ENCODE data around the gene MUSTN1. TPM values are rescaled to one million over a fixed set of nuclear protein-coding genes. Genes with fewer than 3 reads are reported as not detected.

Gene MUSTN1
- total RNA-seq, 1 donor from 2014 or later: not detected

DNA sequence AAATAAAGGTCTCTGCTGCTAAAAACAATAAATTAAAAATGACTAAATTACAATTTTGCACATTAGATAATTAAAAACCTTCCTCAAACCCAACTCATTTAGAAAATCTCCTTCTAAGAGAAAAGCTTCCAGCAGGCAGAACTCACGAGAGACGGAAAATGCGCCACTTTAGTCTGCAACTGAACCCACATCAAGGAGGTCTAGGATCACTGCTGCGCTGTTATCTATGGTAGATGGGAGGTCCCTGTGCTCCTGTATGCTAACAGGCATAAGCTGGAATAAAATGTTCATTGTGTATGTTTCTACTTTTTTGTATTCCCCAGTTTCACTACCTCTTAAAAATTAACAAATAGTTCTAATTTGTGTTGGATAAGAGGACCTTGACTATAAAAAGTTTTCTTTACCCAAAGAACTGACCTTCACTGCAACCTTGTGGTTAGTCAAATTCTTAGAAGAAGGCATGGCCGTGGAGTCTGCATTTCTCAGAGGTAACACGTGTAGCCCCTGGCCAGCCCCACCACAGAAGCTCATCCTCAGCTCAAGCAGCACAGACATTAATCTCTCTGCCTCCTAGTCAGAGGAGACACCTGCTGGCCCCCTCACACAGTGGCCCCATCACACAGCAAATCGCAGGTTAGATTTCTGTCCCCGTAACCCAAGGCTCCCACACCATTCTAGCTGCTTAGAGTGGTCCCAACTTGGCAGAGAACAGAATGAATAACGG is 40.2 kb upstream of the MUSTN1 start:
- Histone ChIP-seq H3K4me3 (ENCODE audit: insufficient read depth, low read depth, low read length) (no peak overlapping the region), H3K9me3 (ENCODE audit: insufficient read depth, low read depth, low read length) (no peaks in the 10 kb centered on the region), H3K9ac (ENCODE audit: low read length) (no peak overlapping the region), H4K20me1 (ENCODE audit: insufficient read depth, low read length) (peaks cover 41% of the 10 kb centered on the region), H3K27ac (ENCODE audit: low read depth, low read length) (no peak overlapping the region), H3K4me2 (ENCODE audit: low read length) (no peak overlapping the region), H3K36me3 (ENCODE audit: insufficient read depth, low read length) (no peaks in the 10 kb centered on the region), H3K79me2 (ENCODE audit: insufficient read depth, low read length) (peaks cover 10% of the 10 kb centered on the region), H3K4me1 (ENCODE audit: insufficient read depth, low read length) (no peaks in the 10 kb centered on the region), H2AFZ (ENCODE audit: low read depth, low read length) (no peak overlapping the region), H3K27me3 (ENCODE audit: insufficient read depth, low read length) (no peaks in the 10 kb centered on the region)
- DNase-seq (ENCODE audit: low read depth) (no peak), FAIRE-seq (no peak)
- H3K4me3 Mint-ChIP-seq (ENCODE audit: unreplicated experiment): no peak overlapping the region
- peaks cover 6% of the 10 kb centered on the region for H3K4me1 Mint-ChIP-seq (ENCODE audit: low read depth, unreplicated experiment)
- no peaks in the 10 kb centered on the region for H3K27me3 Mint-ChIP-seq (ENCODE audit: low read depth, unreplicated experiment)
- no peak overlapping the region for H3K27ac Mint-ChIP-seq (ENCODE audit: unreplicated experiment)
- H3K36me3 Mint-ChIP-seq (ENCODE audit: low read depth, unreplicated experiment): peaks cover 9% of the 10 kb centered on the region
- no peaks in the 10 kb centered on the region for H3K9me3 Mint-ChIP-seq (ENCODE audit: unreplicated experiment)
- TF ChIP-seq, protein P1, sequence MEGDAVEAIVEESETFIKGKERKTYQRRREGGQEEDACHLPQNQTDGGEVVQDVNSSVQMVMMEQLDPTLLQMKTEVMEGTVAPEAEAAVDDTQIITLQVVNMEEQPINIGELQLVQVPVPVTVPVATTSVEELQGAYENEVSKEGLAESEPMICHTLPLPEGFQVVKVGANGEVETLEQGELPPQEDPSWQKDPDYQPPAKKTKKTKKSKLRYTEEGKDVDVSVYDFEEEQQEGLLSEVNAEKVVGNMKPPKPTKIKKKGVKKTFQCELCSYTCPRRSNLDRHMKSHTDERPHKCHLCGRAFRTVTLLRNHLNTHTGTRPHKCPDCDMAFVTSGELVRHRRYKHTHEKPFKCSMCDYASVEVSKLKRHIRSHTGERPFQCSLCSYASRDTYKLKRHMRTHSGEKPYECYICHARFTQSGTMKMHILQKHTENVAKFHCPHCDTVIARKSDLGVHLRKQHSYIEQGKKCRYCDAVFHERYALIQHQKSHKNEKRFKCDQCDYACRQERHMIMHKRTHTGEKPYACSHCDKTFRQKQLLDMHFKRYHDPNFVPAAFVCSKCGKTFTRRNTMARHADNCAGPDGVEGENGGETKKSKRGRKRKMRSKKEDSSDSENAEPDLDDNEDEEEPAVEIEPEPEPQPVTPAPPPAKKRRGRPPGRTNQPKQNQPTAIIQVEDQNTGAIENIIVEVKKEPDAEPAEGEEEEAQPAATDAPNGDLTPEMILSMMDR (IDR thresholded peaks at IDR 0.05; ENCODE audit: insufficient read depth, low read depth, low read length): no peak
- no peak for TF ChIP-seq EZH2 (IDR thresholded peaks at IDR 0.05; ENCODE audit: insufficient read depth, low read length)

DNA sequence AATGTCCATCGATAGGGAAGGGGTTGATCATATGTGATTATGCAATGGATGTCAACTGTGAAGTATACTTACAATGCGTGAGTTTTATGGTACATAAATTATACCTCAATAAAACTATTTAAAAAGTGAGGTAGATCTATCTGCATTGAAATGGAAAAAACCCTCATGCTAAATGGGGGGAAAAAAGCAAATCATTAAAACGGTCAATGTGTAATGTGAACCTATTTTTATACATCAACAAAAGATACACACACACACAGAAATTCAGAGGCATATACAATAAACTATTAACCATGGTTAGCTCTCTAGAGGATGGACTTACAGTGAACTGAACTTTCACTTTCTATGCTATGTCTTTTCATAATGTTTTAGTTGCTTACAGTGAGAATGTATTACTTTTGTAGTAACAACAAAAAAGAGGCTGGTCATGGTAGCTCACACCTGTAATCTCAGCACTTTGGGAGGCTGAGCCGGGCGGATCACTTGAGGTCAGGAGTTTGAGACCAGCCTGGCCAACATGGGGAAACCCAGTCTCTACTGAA is 39.4 kb upstream of the MUSTN1 start:
- TF ChIP-seq EZH2 (IDR thresholded peaks at IDR 0.05; ENCODE audit: insufficient read depth, low read length): no peak
- TF ChIP-seq, protein P1 (IDR thresholded peaks at IDR 0.05; ENCODE audit: insufficient read depth, low read depth, low read length): no peak
- H3K36me3 ChIP-seq (ENCODE audit: insufficient read depth, low read length): no peaks in the 10 kb centered on the region
- peaks cover 10% of the 10 kb centered on the region for H3K79me2 ChIP-seq (ENCODE audit: insufficient read depth, low read length)
- H3K4me3 ChIP-seq (ENCODE audit: insufficient read depth, low read depth, low read length): no peak overlapping the region
- H3K36me3 Mint-ChIP-seq (ENCODE audit: low read depth, unreplicated experiment): peaks cover 8% of the 10 kb centered on the region
- H3K27ac ChIP-seq (ENCODE audit: low read depth, low read length): no peak overlapping the region
- no peaks in the 10 kb centered on the region for H3K27me3 ChIP-seq (ENCODE audit: insufficient read depth, low read length)
- no peak overlapping the region for H3K4me2 ChIP-seq (ENCODE audit: low read length)
- no peak overlapping the region for H2AFZ ChIP-seq (ENCODE audit: low read depth, low read length)
- H3K4me1 Mint-ChIP-seq (ENCODE audit: low read depth, unreplicated experiment): peaks cover 6% of the 10 kb centered on the region
- FAIRE-seq (no peak), DNase-seq (ENCODE audit: low read depth) (no peak)
- H4K20me1 ChIP-seq (ENCODE audit: insufficient read depth, low read length): peaks cover 46% of the 10 kb centered on the region
- no peaks in the 10 kb centered on the region for H3K4me1 ChIP-seq (ENCODE audit: insufficient read depth, low read length)
- no peaks in the 10 kb centered on the region for H3K9me3 ChIP-seq (ENCODE audit: insufficient read depth, low read depth, low read length)
- H3K4me3 Mint-ChIP-seq (ENCODE audit: unreplicated experiment): no peak overlapping the region
- no peak overlapping the region for H3K27ac Mint-ChIP-seq (ENCODE audit: unreplicated experiment)
- no peak overlapping the region for H3K9ac ChIP-seq (ENCODE audit: low read length)
- no peaks in the 10 kb centered on the region for H3K9me3 Mint-ChIP-seq (ENCODE audit: unreplicated experiment)
- no peaks in the 10 kb centered on the region for H3K27me3 Mint-ChIP-seq (ENCODE audit: low read depth, unreplicated experiment)
